GM19463 (cell line): Measurements from ENCODE around the gene MRPL50.

ENCODE experiments used
- ATAC-seq: cut with Tn5 transposase; IDR thresholded peaks from one replicate; pipeline ENCODE4 v1.9.1; 2021; ENCODE audit warnings: mild to moderate bottlenecking, moderate library complexity; ENCODE audit not compliant: unreplicated experiment

MRPL50 gene

DNA sequence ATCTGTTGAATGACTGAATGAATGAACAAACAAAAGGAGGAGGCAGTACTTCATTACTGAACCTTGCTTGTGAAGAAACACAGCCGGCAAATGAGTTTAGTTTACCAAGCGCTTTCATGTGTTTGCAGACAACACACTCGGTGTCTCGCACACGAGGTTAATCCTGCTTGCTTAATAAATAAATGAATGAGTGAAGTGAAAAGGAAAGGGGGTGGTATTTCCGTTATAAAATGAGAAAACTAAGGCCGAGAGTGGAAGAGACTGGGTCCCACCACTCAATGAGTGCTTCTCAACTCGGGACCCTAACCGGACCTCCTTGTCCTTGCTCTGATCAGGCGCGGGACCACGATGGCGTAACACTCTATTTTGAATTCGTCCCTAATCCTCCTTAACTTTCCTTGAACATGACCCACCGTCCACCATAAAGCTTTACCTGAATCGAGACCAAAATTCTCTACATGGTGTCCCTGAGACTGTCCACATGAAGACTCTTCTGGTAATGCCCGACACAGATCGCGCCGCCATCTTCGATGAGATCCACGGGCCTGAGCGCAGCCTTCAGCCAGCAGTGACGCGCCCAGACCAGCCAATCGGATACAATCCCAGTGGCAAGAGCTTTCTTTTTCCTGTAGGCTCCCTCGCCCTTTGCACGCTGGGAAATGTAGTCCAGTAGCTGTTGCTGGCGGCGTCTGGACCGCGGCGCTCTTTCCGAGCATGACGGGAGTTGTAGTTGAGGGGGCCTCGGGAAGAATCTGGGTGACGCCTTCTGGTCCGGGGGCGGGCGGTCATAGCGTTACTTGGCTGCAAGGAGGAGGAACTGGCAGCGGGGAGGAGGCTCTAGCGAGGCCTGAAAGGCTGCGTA lies at the start of gene MRPL50, which contains the start of gene ZNF189:
Gene MRPL50, minus strand, starts transcription at position 551 of the 862 bp plus-strand sequence. Its CDS starts 26 bp downstream, at position 525.
Gene ZNF189, plus strand, starts transcription at position 784 of the 862 bp plus-strand sequence. CDS start 306 bp downstream, outside the sequence.
- ATAC-seq, result peak; percentile 97

DNA sequence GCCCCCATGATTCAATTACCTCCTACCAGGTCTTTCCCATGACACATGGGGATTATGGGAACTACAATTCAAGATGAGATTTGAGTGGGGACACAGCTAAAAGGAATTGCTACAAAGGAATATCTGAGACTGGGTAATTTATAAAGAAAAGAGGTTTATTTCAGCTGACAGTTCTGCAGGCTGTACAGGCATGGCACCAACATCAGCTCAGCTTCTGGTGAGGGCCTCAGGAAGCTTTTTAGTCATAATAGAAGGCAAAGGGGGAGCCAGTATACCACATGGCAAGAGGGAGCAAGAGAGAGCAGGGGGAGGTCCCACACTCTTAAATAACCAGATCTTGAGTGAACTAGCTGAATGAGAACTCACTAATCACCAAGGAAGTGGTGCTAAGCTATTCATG lies 48.3 kb upstream of the MRPL50 start:
- no peak for ATAC-seq

DNA sequence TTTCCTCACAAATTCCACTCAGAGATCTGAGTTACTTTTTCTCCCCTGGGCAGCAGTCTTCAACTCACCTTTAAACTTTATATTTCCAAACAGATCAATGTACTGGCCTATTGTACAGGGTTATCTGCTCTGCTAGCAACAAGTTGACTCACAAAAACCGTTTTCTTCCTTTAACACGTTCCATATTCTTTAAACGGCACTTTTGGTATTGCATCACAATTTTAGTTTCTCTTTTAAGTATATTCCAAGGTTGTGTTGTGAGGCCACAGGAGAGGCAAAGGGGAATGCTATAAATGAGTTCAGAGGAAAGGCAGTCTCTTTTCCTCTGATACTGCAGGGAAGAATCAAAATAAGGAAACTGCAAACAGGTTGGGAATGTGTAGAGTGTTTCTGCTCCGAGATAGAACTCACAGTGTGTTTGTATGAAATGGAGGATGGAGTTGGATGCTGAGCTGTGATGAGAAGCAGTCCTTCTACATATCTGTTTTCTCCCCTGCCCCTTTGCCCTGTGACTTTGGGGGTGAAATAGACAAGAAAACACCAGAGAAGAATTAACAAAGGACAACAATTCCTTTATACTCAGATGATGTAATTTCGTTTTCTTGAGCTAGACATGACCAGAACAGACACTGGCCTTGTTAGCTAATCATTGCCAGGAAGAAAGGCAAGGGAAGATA lies 47.1 kb upstream of the MRPL50 start:
- no peak for ATAC-seq

DNA sequence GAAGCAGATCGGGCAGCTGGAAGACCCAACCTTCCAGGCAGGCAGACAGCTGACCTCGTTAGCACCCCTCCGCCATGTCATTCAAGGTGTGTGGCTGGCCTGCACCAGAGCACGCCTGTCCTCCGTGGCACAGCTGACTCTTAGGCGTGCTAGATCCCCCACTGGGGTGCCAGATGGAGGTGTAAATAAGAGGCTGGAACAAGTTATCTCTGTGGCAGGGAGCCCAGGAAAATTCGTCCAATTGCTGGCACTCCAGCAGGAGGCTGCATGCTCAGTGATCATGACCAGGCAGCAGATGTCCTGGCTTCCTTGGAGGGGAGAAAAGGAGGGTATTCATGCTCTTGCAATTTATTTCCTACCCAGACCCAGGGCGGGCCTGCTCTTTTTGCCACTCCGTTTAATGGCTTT lies 45.0 kb upstream of the MRPL50 start:
- no peak for ATAC-seq

DNA sequence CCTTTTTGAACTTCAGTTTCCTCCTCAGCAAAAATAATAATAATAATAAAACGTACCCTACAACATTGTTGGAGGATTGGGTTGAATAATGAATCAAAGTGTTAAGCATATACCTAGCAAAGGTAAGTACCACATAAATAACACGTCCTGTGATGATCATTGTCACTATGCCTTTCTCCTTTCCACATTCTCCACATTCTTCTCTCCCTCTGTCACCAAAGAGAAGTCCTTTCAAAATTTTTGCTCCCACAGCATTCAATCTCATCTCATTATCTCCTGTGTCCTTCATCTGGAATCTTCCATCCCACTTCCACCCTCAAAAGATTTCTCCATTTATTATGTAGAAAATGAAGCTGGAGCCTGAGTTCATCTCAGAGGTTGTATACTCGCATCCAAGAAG lies 44.3 kb upstream of the MRPL50 start:
- ATAC-seq, result no peak

DNA sequence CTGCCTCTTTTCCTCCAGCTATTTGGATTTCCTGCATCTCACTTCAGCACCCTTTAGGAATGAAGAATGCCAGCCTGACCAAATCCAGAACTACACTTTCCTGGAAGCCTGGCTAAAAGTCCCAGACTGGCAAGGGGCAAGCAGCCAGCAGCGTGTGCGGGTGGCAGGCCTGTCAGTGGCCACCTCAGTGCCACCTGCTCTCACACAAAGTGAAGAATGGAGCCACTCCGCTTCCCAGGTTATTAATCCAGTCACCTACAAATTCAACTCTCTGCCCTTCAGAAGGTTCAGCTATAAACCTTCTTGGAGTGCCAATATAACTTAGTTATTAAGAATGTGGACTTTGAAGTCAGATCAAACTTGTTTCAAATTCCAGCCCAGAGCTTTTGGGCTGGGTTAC lies 43.9 kb upstream of the MRPL50 start:
- ATAC-seq, result no peak

DNA sequence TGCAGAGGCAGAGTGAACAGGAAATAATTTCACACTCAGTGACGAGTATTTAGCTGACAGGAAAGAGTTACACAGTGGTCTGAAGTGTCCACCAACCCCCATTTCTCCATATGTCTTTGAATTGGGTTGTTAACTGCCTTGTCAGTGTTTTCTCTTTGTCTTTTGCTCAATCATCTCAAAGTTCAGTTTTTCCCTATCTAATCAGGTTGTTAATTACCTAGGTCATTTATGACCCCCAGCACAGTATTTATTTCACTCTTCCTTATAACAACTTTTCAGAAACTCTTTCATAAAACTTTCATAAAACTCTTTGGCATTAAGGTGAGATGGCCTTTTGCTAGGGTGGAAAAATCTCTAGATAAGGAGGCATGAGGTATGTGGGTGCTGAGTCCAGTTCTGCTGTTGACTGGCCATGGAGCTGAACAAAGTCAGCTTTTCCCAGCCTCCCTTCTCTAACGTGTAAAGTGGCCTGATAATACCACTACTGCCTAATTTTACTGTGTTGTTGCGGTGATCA lies 42.4 kb upstream of the MRPL50 start:
- ATAC-seq, result no peak

DNA sequence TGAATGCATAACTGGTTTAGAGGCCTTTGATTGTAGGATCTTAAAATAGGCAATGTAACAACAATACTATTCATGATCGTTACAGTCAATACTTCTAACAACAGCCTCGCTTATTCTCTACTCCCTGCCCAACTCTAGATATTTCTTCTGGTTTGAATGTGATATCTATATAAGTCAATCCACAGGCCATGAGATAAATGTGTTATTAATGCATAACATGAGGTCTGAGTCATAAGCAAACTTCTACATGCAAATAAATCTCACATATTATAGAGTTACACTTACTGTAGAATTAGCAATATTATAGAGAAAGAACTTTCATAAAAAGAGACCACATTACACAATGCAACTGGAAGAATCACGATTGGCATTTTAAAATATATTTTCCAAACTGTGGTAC lies 40.1 kb upstream of the MRPL50 start:
- ATAC-seq, result no peak

DNA sequence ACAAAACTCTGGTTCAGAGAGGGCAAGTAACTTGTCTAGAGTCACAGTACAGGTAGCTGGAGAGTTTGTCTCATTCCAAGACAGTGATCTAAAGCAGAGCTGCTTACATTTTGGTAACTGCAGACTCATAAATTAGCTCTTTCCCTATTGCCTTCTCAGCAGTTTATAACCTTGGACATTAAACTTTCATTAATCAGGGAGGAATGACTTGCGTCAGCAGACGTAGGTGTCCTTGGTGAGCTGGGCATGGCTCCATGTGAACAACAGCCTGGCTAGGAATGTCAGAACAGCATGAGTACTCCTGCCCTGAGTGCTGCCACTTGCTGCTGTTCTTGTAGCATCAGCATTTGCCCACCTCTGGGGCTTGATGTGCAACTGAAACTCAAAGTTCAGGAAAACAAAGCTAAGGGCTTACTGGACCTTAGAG lies 39.4 kb upstream of the MRPL50 start:
- ATAC-seq, result no peak

DNA sequence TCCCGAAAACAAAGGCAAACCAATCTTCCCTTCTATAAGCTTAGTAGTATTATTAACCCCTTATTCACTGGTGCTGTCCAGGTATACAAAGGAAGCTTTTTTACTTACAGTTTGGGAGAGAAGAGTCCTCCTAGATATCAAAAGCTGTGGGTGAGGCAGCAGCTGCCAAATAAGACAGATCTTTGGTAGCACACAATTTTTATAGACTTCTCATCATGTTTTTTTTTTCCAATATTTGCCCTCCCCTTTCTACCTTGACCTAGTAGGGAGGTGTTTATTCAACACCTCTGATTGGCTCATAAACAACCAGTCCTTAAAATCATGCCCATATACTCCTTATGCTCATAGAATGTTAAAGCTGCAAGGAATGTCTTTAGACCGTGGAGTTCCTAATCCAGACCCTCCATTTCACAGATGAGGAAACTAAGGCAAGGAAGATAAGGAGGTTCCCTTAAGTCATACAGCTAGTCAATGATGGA lies 37.2 kb upstream of the MRPL50 start, which contains the start of gene ALDOB:
Gene ALDOB, minus strand, starts transcription at position 174 of the 479 bp plus-strand sequence. CDS start 4,887 bp downstream, outside the sequence.
- ATAC-seq, result no peak

DNA sequence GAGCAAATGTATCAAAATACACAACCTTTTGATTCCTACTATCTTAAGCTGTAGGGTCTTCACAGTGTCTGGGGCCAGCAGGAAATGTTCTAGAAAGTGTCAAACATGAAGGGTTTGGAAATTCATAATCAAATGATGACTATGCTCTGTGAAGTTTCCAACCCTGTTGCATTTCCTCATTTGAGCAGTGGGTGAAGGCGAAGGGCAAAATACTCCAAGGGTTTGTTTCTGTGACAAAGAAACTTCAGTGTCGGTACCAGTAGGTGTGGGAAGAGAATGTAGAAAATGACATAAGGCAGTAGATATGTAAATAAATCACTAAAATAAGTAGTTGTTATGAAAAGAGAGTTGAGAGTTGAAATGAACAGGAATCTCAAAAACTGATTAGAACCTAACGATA lies 36.6 kb upstream of the MRPL50 start:
- no peak for ATAC-seq

DNA sequence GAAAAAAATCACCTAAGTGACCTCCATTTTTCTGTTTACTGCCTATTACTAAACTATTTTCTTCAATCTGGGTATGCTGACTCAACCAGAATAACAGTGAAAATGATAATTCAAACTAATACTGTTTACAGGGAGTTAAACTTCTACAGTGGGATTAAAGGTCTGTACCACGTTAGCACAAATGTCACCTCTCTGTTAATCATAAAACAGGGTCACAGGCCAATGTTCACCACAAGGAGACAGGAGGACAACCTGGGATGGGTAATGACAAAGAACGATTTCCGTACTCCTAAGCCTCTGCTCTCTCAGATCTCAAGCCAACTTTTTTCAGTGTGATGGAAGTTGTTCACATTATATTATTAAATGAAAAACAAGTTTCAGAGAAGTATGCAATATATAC lies 34.8 kb upstream of the MRPL50 start:
- no peak for ATAC-seq

DNA sequence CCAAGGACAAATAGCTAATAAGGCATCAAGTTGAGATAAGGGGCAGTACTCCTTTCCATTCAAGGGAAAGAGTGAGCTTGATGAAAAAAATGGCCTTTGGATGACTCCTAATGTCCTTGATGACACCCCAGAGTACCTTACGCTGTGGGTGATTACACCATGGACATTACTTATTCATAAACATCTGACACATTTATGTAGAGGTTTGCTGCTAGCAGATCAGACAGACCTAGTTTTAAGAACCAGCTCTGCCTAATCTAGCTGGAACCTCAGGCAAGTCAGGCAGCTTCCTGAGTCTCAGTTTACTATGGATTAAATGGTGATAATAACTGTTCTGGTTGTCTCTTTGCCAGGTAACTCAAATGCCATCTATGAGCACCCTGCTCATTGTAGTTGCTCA lies 34.3 kb upstream of the MRPL50 start:
- ATAC-seq, result no peak

DNA sequence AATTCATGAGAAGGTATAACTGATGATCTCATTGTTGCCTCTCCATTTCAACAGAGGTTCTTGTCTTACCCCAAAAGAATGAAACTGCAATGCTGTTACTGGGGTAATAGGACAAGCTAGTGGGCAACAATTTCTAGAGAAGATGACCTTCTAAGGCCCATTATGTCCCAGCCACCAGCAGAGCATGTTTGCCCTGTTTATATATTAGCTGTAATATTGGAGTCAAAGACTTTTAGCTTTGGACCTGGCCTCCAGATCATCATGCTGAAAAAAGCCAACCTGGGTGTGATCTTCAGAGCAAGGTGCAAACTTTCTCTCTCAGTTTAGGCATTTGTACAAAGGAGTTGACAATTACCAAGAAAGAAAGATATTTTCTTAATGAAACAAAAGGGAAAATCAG lies 33.8 kb upstream of the MRPL50 start:
- ATAC-seq, result no peak

DNA sequence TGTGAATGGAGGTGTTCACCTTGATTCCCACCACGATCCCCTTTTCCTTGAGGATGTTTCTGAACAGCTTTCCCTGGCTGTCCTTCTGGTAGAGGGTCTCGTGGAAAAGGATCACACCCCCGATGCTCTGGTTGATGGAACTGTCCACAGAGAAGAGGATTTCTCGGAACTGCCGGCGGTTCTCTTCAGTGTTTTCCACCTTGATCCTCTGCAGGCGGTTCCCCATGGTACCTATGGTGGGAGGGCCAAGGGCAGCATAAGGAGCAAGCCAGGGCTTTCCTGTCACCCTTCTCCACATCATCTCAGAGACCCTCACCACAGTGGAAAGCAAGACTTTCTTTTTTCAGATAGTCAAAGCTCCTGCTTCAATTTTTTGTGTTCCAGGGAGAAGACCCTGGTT lies 31.3 kb upstream of the MRPL50 start:
- ATAC-seq, result no peak

DNA sequence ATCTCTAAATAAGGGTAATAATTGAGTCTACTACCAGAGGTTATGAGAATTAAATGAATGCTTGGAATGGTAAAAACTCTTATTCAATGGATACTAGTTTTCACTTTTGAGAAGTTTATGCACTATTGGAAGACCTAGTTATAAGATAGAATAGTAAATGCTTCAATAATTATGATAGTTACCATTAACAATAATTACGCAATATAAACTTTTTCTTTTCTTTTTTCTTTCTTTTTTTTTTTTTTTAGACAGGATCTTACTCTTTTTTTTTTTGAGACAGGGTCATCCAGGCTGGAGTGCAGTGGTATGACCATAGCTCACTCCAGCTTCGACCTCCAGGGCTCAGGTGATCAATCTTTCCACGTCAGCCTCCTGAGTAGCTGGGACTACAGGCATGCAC lies 30.5 kb upstream of the MRPL50 start:
- ATAC-seq, result no peak

DNA sequence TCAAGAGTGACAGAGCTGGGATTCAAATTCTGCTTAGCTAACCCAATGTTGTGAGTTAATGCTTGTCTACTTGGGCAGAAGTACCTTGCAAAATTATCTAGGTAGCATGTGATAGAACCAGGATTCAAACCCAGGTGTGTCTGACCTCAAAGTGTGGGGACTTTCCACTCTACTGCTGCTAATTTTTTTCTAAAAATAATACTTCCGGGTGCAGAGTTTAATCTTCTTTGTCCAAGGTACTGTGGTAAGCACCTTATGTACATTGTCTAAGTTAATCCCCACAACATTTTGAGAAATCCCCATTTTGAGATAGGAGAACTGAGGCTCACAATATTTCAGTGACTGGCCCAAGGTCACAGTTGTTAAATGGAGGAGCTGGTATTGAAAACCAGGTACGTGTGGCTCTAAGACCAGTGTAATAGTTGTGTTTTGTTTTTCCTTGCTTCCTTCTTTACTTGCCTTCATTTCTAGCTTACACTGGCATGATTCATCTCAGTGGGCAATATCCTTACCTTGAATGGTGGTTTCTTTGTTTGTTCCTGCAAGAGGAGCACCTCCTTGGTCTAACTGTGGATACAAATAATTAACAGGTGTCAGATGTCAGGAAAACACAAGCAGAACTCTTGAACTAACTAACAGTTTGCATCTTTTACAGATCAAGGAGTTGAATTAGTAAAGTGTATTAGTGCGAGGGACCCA lies 29.7 kb upstream of the MRPL50 start:
- ATAC-seq, result peak; percentile 63

DNA sequence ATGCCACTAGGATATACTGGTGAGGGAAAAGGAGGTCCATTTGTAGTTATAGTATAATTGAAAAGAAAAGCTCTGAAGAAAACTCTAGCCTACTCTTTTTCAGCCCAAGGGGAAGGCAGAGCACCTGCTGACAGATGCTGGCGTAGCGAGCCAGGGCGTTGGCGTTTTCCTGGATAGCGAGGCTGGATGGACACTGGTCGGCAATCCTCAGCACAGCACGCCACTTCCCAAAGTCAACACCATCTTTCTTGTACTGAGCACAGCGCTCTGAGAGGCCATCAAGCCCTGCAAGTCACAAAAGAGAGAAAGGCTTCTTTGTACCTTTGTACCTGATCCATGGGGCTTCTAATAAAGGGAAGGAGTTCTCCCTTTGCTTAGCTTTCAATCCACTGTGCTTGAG lies 28.9 kb upstream of the MRPL50 start:
- ATAC-seq, result no peak

DNA sequence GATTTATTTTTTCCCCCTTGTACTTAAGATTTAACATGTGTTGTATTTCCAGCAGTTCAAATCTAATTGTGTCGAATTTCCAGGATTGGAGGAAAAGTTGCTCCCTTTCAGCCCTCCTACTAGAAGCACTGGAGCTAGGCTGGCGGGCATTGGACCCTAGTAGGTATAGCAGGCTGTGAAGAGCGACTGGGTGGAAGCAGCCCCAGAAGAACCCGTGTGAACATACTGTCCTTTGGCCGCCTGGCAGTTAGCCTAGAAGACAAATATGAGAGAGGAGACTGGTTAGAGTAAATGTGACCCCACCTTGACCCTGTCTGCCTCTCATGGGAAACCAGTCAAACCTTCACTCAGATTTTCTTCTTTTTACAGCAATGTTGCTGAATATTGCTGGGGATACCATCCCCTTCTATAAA lies 23.2 kb upstream of the MRPL50 start:
- ATAC-seq, result no peak

DNA sequence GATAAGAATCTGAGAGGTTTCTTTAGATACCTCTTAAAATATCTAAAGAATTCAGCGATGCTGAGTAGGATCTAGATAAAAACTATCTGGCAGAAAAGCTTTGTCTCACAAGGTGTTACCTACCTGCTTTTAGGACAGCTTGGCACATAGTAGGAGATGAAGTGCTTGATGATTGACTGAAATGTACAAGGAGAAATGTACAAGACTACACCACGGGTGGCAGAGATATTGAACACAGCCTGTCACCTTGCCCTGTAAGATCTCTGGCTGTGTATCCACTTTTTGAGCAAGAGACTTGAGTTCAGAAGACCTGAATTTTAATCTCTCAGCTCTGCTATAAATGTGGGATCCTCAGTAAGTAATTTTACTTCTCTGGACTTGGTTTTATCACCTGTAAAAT lies 21.4 kb upstream of the MRPL50 start:
- no peak for ATAC-seq
